ENCODE results near the gene KCND1. TPM values are rescaled to one million over a fixed set of nuclear protein-coding genes. Genes with fewer than 3 reads are reported as not detected.

Gene KCND1
- polyA plus RNA-seq, 1 donor (not counting 4 experiments of a cell fraction or from before 2014, with no cell fraction given), result 0.20 TPM

GRCh38 chrX:48966796-48967579 is 4.7 kb downstream of the KCND1 start:
- DNase-seq (ENCODE audit: low read depth, low spot score), result no peak
- Histone ChIP-seq H4K20me1 (ENCODE audit: control insufficient read depth, extremely low read depth, insufficient read depth, low read length) (no peaks in the 10 kb centered on the region), H3K27me3 (ENCODE audit: control insufficient read depth, extremely low read depth, insufficient read depth, low read length) (no peaks in the 10 kb centered on the region), H3K79me2 (ENCODE audit: control insufficient read depth, insufficient read depth, low read length) (no peaks in the 10 kb centered on the region), H3K9me3 (ENCODE audit: control insufficient read depth, low read depth, low read length) (no peaks in the 10 kb centered on the region), H2AFZ (ENCODE audit: control insufficient read depth, low read length) (no peak overlapping the region), H3K4me3 (ENCODE audit: control insufficient read depth in 2 of 3, extremely low read depth in 1 of 3, insufficient read depth in 2 of 3, low read depth in 1 of 3, low read length in 3 of 3) (no peak overlapping the region), H3K27ac (ENCODE audit: control insufficient read depth, insufficient read depth, low read length) (no peak overlapping the region), H3K9me1 (ENCODE audit: control insufficient read depth, extremely low read depth, insufficient read depth, low read length) (no peaks in the 10 kb centered on the region), H3K4me1 (ENCODE audit: control insufficient read depth, extremely low read depth, insufficient read depth, low read length) (peaks cover under 1% of the 10 kb centered on the region), H3K4me2 (ENCODE audit: control insufficient read depth, extremely low read depth, insufficient read depth, low read depth, low read length) (no peak overlapping the region), H3K9ac (ENCODE audit: control insufficient read depth, extremely low read depth, insufficient read depth, low read length) (no peak overlapping the region), H3K36me3 (ENCODE audit: control insufficient read depth in 2 of 2, extremely low read depth in 1 of 2, insufficient read depth in 2 of 2, low read length in 2 of 2) (no peaks in the 10 kb centered on the region)
- TF ChIP-seq, protein P1, sequence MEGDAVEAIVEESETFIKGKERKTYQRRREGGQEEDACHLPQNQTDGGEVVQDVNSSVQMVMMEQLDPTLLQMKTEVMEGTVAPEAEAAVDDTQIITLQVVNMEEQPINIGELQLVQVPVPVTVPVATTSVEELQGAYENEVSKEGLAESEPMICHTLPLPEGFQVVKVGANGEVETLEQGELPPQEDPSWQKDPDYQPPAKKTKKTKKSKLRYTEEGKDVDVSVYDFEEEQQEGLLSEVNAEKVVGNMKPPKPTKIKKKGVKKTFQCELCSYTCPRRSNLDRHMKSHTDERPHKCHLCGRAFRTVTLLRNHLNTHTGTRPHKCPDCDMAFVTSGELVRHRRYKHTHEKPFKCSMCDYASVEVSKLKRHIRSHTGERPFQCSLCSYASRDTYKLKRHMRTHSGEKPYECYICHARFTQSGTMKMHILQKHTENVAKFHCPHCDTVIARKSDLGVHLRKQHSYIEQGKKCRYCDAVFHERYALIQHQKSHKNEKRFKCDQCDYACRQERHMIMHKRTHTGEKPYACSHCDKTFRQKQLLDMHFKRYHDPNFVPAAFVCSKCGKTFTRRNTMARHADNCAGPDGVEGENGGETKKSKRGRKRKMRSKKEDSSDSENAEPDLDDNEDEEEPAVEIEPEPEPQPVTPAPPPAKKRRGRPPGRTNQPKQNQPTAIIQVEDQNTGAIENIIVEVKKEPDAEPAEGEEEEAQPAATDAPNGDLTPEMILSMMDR (optimal IDR thresholded peaks at IDR 0.05 in 1 of 3, IDR thresholded peaks at IDR 0.05 in 1 of 3, conservative IDR thresholded peaks at IDR 0.05 in 1 of 3; ENCODE audit: extremely low read depth in 1 of 3, insufficient read depth in 2 of 3, low read length in 3 of 3), result no peak
- TF ChIP-seq EZH2 (IDR thresholded peaks at IDR 0.05; ENCODE audit: low read length), result no peak
- FAIRE-seq, result no peak
- dilution Hi-C loops (cut with MboI; ENCODE audit: extremely low pct_ligation_motif_present, low sequenced_read_pairs), result no loop called here

DNA sequence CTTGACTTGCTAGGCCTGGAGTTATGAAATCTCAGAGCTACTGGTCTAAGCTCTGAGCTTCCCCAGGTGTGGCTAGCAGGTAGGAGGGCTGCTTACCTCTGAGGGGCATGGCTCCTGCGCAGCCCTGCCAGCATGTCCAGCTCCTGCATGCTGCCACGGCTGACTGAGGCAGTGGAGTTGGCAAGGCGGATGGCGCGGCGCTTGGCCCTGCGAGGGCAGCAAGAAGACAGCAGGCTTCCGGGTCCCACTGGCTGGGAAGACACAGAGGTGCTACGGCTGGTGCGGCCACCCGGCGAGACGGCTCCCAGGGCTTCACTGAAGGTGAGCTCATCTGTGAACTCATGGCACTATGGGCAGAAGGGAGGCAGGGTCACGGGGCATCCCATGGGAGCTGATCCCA is 5.7 kb downstream of the KCND1 start:
- no peaks in the 10 kb centered on the region for H3K4me1 ChIP-seq (ENCODE audit: control insufficient read depth, extremely low read depth, insufficient read depth, low read length)
- TF ChIP-seq, protein P1 (optimal IDR thresholded peaks at IDR 0.05 in 1 of 3, IDR thresholded peaks at IDR 0.05 in 1 of 3, conservative IDR thresholded peaks at IDR 0.05 in 1 of 3; ENCODE audit: extremely low read depth in 1 of 3, insufficient read depth in 2 of 3, low read length in 3 of 3), result no peak
- no peak for TF ChIP-seq EZH2 (IDR thresholded peaks at IDR 0.05; ENCODE audit: low read length)
- FAIRE-seq, result no peak
- no peak overlapping the region for H3K9ac ChIP-seq (ENCODE audit: control insufficient read depth, extremely low read depth, insufficient read depth, low read length)
- no peaks in the 10 kb centered on the region for H3K36me3 ChIP-seq (ENCODE audit: control insufficient read depth in 2 of 2, extremely low read depth in 1 of 2, insufficient read depth in 2 of 2, low read length in 2 of 2)
- H3K27me3 ChIP-seq (ENCODE audit: control insufficient read depth, extremely low read depth, insufficient read depth, low read length), result no peaks in the 10 kb centered on the region
- no peak overlapping the region for H3K4me3 ChIP-seq (ENCODE audit: control insufficient read depth in 2 of 3, extremely low read depth in 1 of 3, insufficient read depth in 2 of 3, low read depth in 1 of 3, low read length in 3 of 3)
- dilution Hi-C loops (cut with MboI; ENCODE audit: extremely low pct_ligation_motif_present, low sequenced_read_pairs), result no loop called here
- no peaks in the 10 kb centered on the region for H3K9me1 ChIP-seq (ENCODE audit: control insufficient read depth, extremely low read depth, insufficient read depth, low read length)
- H3K27ac ChIP-seq (ENCODE audit: control insufficient read depth, insufficient read depth, low read length), result no peak overlapping the region
- H3K9me3 ChIP-seq (ENCODE audit: control insufficient read depth, low read depth, low read length), result no peaks in the 10 kb centered on the region
- no peaks in the 10 kb centered on the region for H4K20me1 ChIP-seq (ENCODE audit: control insufficient read depth, extremely low read depth, insufficient read depth, low read length)
- H3K79me2 ChIP-seq (ENCODE audit: control insufficient read depth, insufficient read depth, low read length), result no peaks in the 10 kb centered on the region
- no peak overlapping the region for H3K4me2 ChIP-seq (ENCODE audit: control insufficient read depth, extremely low read depth, insufficient read depth, low read depth, low read length)
- DNase-seq (ENCODE audit: low read depth, low spot score), result no peak
- no peak overlapping the region for H2AFZ ChIP-seq (ENCODE audit: control insufficient read depth, low read length)

Measured in keratinocyte (primary cell).